MM.1S (cell line): ENCODE results near the gene BIRC6.
"Not testable (repeated sequence)": the region's sequence is repeated elsewhere in the genome, so short reads cannot be mapped to it uniquely, and the experiment has no call there.

Experiments used
- DNase-seq: peaks from one replicate; pipeline ENCODE4 v3.0.0-alpha.2; 2015
- H2AFZ ChIP-seq: fragments of 300-600 bp; sonication (generic); 2 replicates; pipeline ENCODE4 v1.6.0; 2016; ENCODE audit warnings: antibody characterized with exemption, low read length
- H3F3A ChIP-seq: fragments of 300-600 bp; sonication (generic); 2 replicates; pipeline ENCODE4 v1.6.1; 2016; ENCODE audit warnings: mild to moderate bottlenecking, antibody characterized with exemption, low read length, moderate library complexity, mixed read lengths; ENCODE audit not compliant: insufficient read depth
- H3K27ac ChIP-seq: fragments of 300-600 bp; sonication (generic); 2 replicates; pipeline ENCODE4 v1.5.1; 2016; ENCODE audit warnings: mild to moderate bottlenecking, low read length
- H3K27me3 ChIP-seq: fragments of 300-600 bp; sonication (generic); replicated peaks from 2 replicates; pipeline ENCODE4 v1.6.0; 2016; ENCODE audit warnings: low read length; ENCODE audit not compliant: insufficient read depth
- H3K36me3 ChIP-seq: fragments of 300-600 bp; sonication (generic); replicated peaks from 2 replicates; pipeline ENCODE4 v1.6.1; 2016; ENCODE audit warnings: mild to moderate bottlenecking, low read length, mixed read lengths; ENCODE audit not compliant: insufficient read depth
- H3K4me1 ChIP-seq: fragments of 300-600 bp; sonication (generic); 2 replicates; pipeline ENCODE4 v1.6.1; 2016; ENCODE audit warnings: low read length, mixed read lengths
- H3K4me2 ChIP-seq: fragments of 300-600 bp; sonication (generic); 2 replicates; pipeline ENCODE4 v1.6.0; 2016; ENCODE audit warnings: low read depth, low read length
- H3K4me3 ChIP-seq: fragments of 300-600 bp; sonication (generic); 2 replicates; pipeline ENCODE4 v1.5.1; 2016; ENCODE audit warnings: low read length, mixed read lengths
- H3K79me2 ChIP-seq: fragments of 300-600 bp; sonication (generic); 2 replicates; pipeline ENCODE4 v1.6.1; 2016; ENCODE audit warnings: mixed run types, low read length, mixed read lengths
- H3K9ac ChIP-seq: fragments of 300-600 bp; sonication (generic); 2 replicates; pipeline ENCODE4 v1.6.1; 2016; ENCODE audit warnings: low read length, mixed read lengths
- H3K9me2 ChIP-seq: fragments of 300-600 bp; sonication (generic); replicated peaks from 2 replicates; pipeline ENCODE4 v1.6.1; 2016; ENCODE audit warnings: mild to moderate bottlenecking, low read length, mixed read lengths; ENCODE audit not compliant: insufficient read depth
- H3K9me3 ChIP-seq: fragments of 300-600 bp; sonication (generic); replicated peaks from 2 replicates; pipeline ENCODE4 v1.6.1; 2016; ENCODE audit warnings: mild to moderate bottlenecking, low read length, mixed read lengths; ENCODE audit not compliant: insufficient read depth
- H4K20me1 ChIP-seq: fragments of 300-600 bp; sonication (generic); 2 replicates; pipeline ENCODE4 v1.6.1; 2016; ENCODE audit warnings: mild to moderate bottlenecking, low read length, moderate library complexity, mixed read lengths; ENCODE audit not compliant: insufficient read depth
- CTCF ChIP-seq: fragments of 300-600 bp; sonication (generic); IDR thresholded peaks from 2 replicates; pipeline ENCODE4 v1.5.1; 2016; ENCODE audit warnings: antibody characterized with exemption, low read length, mixed read lengths
- EZH2 ChIP-seq: fragments of 300-600 bp; sonication (generic); optimal IDR thresholded peaks from 2 replicates; pipeline ENCODE3; 2017; ENCODE audit warnings: low read depth, mild to moderate bottlenecking, antibody characterized with exemption, low read length, mixed read lengths
- EZH2phosphoT487 ChIP-seq: fragments of 300-600 bp; sonication (generic); IDR thresholded peaks from 2 replicates; pipeline ENCODE4 v1.6.1; 2018; ENCODE audit warnings: antibody characterized with exemption, low read length

Gene BIRC6

GRCh38 chr2:32369222-32369621 is 12.4 kb downstream of the BIRC6 start:
- Histone ChIP-seq H3K9me2 (no peaks in the 10 kb centered on the region), H3K9me3 (no peaks in the 10 kb centered on the region), H3K27ac (no peak overlapping the region), H3F3A (no peaks in the 10 kb centered on the region; the same call in 1 of the 2 replicates), H3K79me2 (peaks cover 99% of the 10 kb centered on the region), H3K4me1 (no peaks in the 10 kb centered on the region), H3K4me3 (no peak overlapping the region), H2AFZ (no peak overlapping the region), H3K9ac (no peak overlapping the region), H3K4me2 (no peak overlapping the region), H4K20me1 (peaks cover 49% of the 10 kb centered on the region), H3K36me3 (0 out of 2 replicates have a peak, but pooled peaks cover 2% of the 10 kb centered on the region), H3K27me3 (no peaks in the 10 kb centered on the region)
- no peak for DNase-seq
- TF ChIP-seq EZH2phosphoT487 (no peak), EZH2 (no peak), CTCF (no peak)

GRCh38 chr2:32370942-32371341 is 14.1 kb downstream of the BIRC6 start:
- H3K36me3 ChIP-seq, H3K9me3 ChIP-seq, H3K27ac ChIP-seq, H3K4me1 ChIP-seq, H3K9ac ChIP-seq, H3K4me3 ChIP-seq, H3K4me2 ChIP-seq, DNase-seq, H3K9me2 ChIP-seq, H3K27me3 ChIP-seq, H3F3A ChIP-seq, H2AFZ ChIP-seq: not testable (repeated sequence)
- Histone ChIP-seq H3K79me2 (peaks cover 97% of the 10 kb centered on the region), H4K20me1 (peaks cover 51% of the 10 kb centered on the region)

- H4K20me1 ChIP-seq = peaks cover 60% of the 10 kb centered on the region
- H3K9me2 ChIP-seq = no peaks in the 10 kb centered on the region
- DNase-seq = no peak
- no peak overlapping the region for H3K4me3 ChIP-seq
- H3K9me3 ChIP-seq = no peaks in the 10 kb centered on the region
- peaks cover 97% of the 10 kb centered on the region for H3K79me2 ChIP-seq
- no peak overlapping the region for H2AFZ ChIP-seq
- H3K27ac ChIP-seq = no peak overlapping the region
- H3F3A ChIP-seq = peaks cover 4% of the 10 kb centered on the region
- H3K9ac ChIP-seq = no peak overlapping the region
- H3K4me1 ChIP-seq = peaks cover 10% of the 10 kb centered on the region; the same call in 1 of the 2 replicates
- H3K36me3 ChIP-seq = 0 out of 2 replicates have a peak, but pooled peaks cover 2% of the 10 kb centered on the region
- no peaks in the 10 kb centered on the region for H3K27me3 ChIP-seq
- no peak overlapping the region for H3K4me2 ChIP-seq
- TF ChIP-seq EZH2phosphoT487 (no peak), EZH2 (no peak), CTCF (no peak)
These were observed 15.8 kb downstream of the BIRC6 start for GRCh38 chr2:32372519-32373182.

DNA sequence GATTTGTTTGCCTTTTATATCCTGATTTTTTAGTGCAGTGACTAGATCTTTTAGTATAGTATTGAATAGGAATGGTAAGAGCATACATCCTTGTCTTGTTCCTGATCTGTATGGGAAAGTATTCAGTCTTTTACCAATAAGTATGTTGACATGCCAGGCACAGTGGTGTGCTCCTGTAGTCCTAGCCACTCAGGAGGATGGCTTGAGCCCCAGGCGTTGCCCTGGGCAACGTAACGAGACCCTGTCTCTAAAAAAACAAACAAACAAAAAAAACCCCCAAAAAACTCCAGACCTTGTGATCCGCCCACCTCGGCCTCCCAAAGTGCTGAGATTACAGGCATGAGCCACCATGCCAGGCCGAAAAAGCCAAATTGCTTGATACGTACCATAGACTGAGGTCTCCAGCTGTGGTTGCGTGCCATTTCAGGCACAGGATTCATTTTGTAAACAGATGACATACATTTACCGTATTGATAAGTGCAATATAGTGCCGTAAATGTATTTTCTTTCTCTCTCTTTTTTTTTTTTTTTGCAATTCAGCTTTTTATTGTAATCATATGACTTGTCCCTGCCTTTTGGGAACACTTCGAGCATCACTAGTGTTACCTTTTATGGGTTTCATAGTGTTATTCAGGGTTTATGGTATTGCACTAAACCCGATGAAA is 18.5 kb downstream of the BIRC6 start:
- peaks cover 56% of the 10 kb centered on the region for H4K20me1 ChIP-seq
- H3K27ac ChIP-seq = no peak overlapping the region
- no peak overlapping the region for H3K4me2 ChIP-seq
- H3K9ac ChIP-seq = no peak overlapping the region
- TF ChIP-seq CTCF (no peak), EZH2 (no peak), EZH2phosphoT487 (no peak)
- H3K27me3 ChIP-seq = no peaks in the 10 kb centered on the region
- peaks cover 4% of the 10 kb centered on the region for H3F3A ChIP-seq
- no peaks in the 10 kb centered on the region for H3K9me3 ChIP-seq
- no peak overlapping the region for H3K4me3 ChIP-seq
- 0 out of 2 replicates have a peak, but pooled peaks cover 2% of the 10 kb centered on the region for H3K36me3 ChIP-seq
- H3K4me1 ChIP-seq = peaks cover 10% of the 10 kb centered on the region; the same call in 1 of the 2 replicates
- no peak overlapping the region for H2AFZ ChIP-seq
- peaks cover 98% of the 10 kb centered on the region for H3K79me2 ChIP-seq
- no peaks in the 10 kb centered on the region for H3K9me2 ChIP-seq
- no peak for DNase-seq
